ENCODE measurements around the gene MED25.

GRCh38 chr19:49772850-49773432 is 45.1 kb upstream of the MED25 start:
- TF ChIP-seq, protein P1, sequence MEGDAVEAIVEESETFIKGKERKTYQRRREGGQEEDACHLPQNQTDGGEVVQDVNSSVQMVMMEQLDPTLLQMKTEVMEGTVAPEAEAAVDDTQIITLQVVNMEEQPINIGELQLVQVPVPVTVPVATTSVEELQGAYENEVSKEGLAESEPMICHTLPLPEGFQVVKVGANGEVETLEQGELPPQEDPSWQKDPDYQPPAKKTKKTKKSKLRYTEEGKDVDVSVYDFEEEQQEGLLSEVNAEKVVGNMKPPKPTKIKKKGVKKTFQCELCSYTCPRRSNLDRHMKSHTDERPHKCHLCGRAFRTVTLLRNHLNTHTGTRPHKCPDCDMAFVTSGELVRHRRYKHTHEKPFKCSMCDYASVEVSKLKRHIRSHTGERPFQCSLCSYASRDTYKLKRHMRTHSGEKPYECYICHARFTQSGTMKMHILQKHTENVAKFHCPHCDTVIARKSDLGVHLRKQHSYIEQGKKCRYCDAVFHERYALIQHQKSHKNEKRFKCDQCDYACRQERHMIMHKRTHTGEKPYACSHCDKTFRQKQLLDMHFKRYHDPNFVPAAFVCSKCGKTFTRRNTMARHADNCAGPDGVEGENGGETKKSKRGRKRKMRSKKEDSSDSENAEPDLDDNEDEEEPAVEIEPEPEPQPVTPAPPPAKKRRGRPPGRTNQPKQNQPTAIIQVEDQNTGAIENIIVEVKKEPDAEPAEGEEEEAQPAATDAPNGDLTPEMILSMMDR (conservative IDR thresholded peaks at IDR 0.05; ENCODE audit: low read depth, low read length), result no peak
- TF ChIP-seq EZH2 (IDR thresholded peaks at IDR 0.05; ENCODE audit: borderline replicate concordance, low read depth, low read length, poor library complexity, severe bottlenecking), result no peak
